Right hindlimb (tissue), 1 donor: ENCODE measurements around the gene ATPAF1.

Source experiments
- DNase-seq: peaks from one replicate; pipeline ENCODE4 v3.0.0-alpha.2; 2018

Gene ATPAF1

DNA sequence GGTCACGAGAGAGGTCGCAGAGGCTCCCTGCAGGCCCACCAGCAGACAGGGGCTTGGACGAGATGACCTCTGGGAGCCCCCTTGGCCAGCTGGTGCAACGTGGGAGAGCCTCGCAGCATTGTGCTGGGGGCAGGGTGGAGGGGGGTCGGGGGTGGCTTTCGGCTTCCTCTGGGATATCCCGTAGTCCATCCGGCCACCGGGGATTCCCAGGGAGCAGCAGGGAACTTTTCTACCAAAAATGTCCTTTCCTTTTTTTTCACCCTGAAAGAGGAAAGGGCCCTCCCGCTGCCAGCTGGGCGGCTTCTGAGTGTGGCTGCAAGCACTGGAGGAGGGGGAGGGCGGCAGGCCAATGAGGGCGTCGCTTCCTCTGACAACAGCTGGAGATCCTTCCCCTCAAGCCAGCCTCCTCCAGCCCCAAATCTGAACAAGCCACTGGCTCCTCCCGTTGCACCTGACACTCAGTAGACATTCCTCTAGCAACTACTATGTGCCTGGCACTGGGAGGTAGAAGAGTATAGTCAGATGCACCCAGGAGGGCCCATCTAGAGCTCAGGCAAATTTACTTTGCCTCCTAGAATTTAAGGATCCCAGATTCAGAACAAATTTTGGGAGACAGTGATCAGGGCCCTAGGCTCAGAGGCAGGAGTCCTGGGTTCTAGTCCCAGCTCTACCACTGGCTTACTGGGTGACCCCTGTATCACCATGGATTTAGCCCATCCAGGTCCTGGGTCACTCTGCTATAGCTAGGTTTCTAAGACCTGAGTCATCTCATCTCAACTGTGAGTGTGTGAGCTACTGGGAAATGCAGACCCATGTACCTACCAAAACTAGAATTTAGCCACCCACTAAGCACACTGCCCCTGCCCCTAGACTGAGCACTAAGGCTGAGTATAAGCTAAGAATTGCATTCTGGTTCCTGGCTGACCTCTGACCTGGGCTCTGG lies 54.2 kb downstream of the ATPAF1 start:
- DNase-seq = peak; percentile 94

DNA sequence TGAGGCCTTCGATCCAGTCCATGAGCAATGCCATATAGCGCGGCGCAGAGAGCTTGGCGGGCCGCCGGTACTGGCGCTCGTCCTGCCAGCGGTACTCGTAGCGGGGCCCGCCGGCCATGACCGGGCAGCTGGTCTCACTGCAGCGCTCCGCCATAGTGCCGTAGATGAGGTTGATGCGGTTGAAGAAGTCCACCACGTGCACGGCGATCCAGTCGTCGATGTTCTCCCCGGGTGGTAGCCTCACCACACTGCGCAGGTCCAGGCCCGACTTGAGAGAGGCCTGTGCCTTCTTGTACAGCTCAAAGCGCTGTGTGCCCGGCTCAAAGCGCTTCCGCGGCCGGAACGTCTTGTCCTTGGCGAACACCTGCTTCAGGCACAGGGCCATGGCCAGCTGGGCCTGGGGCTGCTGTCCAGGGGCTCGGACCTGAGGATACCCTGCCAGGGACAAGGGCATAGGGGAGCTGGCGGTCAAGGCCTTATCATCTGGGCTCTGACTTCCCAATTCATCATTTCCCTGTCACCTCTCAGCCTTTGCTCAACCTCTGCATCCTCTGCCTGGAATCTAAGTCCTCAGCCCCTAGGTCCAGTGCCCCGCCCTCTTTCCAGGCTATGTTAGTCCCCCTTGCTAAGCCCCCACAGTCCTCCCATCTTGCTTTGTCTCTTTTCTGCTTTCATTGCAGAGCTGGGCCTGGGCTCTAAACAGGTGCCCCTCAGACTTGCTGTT lies 55.1 kb downstream of the ATPAF1 start:
- DNase-seq = no peak

DNA sequence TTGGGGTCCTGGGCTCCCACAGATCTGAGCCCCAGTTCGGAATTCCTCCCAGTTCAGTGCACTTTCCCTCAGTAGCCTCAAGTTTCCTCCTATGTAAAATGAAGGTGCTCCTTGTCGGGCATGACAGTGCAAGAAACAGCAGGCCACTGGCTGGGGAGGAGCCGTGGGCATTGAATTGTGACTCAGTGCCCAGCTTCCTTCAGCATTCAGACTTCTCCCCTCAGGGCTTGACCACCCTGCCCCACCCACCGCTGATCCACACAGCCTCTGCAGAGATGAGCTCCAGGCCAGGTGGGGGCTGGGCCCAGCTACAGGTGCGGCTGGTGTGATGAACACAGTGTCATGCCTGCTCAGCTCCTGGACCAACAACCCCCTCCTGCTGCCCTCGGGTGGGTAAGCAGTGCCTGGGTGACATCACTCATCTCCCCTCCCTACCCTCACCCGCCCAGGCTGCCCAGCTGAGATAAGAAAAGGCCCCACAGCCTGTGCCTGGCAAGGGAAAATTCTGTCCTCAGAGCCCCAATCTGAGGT lies 56.4 kb downstream of the ATPAF1 start:
- no peak for DNase-seq

DNA sequence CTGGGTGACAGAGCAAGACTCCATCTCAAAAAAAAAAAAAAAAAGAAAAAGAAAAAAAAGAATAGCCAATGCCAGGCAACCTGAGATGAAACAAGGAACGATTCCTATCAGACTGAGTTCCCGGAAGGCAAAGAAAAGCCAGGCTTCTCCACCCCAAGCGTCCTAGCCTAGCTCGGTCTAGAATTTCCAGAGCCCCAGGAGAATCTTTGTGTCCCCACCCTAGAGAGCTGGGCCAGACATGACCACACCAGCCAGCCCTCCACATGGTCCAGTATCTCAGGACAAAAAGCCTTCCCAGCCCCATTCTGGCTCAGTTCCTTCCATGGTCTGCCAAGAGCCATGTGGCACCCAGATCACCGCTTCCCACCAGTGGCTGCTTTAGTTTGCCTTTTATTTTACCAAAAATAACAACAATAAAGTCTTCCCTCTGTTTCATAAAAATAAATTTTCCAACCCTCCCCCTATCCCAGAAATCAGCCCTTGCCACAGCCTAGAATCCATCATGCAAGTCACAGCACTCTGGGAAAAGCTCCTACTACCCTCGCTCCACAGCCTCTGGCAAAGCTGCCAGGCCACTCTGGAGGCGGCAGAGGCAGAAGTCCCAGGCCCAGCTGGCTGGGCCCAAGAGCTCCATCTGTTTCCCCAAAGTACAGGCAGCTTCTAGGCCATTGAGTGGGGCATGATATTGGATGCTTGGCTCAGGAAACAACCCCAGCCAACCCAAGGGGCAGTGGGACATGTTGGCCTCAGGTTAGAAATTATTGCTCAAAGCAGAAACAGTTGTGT lies 60.6 kb downstream of the ATPAF1 start:
- no peak for DNase-seq

- no peak for DNase-seq
These were observed 61.8 kb downstream of the ATPAF1 start for GRCh38 chr1:46606255-46606965.

DNA sequence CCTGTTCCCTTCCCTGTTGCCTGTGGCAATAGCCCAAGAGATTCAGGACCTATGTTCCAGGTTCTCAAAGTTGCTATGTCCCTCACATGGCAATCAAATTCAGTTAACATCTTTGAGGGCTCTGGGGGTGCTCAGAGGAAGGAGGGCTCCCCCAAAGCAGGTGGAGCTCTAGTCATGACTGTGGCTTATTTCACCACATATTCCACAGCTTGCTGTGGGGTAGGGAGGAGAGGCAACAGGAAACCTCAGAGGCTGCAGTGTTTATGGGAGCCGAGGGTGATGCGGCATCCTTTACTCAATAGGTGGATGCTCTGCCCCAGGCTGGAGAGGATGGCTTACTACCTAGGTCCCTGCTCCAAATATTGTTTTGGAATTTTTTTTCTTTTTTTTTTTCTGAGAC lies 62.9 kb downstream of the ATPAF1 start:
- DNase-seq = no peak

DNA sequence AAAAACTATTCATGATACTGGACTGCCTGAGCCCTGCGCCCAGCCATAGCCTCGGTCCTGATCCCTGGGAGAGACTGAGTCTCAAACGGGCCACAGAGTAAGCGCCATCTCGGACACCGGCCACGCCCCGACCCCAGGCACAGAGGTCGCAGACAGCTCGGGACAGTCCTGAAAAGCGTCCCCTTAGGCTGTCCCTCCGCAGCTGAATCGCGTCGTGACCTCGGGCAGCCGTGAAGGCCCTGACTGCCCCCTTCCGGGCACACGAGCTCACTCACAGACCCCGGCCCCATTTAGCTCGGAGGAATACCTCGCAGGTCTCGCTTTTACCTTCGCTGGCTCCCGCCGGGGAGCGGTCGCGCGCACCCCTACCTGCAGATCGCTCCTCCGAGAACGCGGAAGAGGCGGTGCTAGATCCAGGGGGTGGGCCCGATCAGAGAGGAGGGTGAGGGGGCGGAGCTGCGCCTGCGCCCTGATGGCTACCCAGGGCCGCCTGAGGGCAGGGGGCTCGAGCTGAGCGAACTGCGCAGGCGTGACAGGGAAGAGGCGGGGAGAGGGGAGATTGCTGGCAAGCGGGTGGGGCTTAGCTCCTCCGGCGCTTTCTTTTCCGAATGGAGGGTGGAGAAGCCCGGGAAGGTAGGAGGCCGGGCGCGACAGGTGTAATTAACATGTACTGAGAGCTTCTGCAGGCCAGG lies 64.2 kb downstream of the ATPAF1 start, which contains the start of gene MKNK1:
MKNK1 (minus strand) TSS at position 411 of the 692 bp plus-strand sequence. CDS start 20,941 bp downstream, outside the sequence.
- peak; percentile 98 for DNase-seq

- no peak for DNase-seq
These were observed 64.7 kb downstream of the ATPAF1 start for GRCh38 chr1:46603481-46603857.

- no peak for DNase-seq
These were observed 66.7 kb downstream of the ATPAF1 start for GRCh38 chr1:46601257-46602007.

DNA sequence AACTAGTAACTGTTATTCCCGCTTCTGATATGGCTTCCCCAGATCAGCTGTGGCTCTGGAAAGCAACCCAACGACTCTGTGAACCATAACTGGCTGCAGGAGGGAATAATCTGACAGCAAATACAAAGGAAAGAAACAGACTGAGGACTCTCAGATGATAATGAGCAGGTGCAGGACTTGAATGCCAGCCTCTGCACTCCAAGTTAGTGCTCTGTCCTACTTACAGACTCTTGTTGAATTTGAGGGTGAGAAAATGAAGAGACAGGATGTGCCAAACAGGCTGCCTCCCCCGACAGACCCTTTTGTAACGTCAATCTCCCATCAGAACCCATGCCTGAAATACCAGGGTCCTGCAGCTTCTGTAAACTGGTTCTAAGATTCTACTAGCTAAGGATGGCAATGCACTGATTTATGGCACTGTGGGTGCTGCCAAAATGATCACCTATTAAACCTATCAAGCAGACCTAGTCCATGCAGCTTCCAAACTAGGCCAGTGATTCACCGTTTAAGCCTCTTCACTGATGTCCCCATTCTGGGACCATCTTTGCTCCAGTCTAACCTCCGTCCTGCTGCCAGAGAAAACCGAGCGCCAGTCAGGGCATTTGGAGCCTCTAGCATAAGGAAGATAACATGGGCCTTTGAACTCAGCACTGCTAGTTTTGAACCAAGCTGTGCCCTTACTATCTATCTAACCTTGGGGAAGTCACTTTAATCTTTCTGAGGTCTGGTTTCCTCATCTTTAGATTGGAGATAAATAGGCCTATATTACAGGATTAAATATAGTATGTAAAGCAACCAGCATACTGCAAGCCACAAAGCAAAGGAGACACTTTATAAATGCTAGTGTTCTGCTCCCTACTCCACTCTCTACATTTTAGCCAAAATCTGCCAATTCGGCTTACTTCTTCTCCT lies 68.8 kb downstream of the ATPAF1 start:
- no peak for DNase-seq

DNA sequence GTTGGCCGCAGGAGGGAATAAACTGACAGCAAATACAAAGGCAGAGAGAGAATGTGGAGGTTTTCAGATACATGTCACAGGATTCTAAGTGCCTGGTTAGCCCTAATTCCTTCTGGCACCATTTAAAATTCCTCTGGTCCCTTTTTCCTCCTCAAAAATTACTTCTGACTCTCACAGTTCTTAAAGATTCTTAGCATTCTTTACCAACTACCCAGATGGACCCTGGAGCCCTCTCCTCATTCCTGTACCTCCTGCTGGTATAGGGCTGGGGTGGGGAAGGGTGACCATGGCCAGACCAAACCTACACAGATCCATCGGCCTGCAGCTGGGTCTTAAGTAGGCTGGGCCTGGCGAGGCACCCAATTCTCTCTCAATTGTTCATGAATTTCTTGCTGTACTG lies 71.3 kb downstream of the ATPAF1 start:
- no peak for DNase-seq

- no peak for DNase-seq
These were observed 72.1 kb downstream of the ATPAF1 start for GRCh38 chr1:46596036-46596435.

DNA sequence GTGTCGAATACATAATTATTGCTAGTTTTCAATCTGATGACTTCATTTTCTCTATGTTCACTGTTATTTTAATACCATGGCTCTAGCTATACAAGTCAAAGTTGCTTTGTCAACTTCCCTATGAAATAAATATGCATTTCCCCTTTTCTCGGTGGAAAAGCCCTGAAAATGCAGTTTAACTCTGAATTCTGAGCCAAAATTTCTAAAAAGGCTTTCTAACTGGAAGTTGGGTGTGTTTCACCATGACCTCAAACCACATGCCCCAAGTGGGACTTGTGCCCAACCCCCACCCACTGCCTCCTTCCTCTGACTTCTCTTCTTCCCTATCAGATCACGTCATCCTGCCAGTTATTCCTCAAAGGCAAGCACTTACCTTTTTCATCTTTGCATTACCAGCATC lies 73.0 kb downstream of the ATPAF1 start:
- peak; percentile 53 for DNase-seq

GRCh38 chr1:46594063-46594462 lies 74.1 kb downstream of the ATPAF1 start:
- DNase-seq = no peak

GRCh38 chr1:46592823-46593222 lies 75.3 kb downstream of the ATPAF1 start:
- DNase-seq = no peak

DNA sequence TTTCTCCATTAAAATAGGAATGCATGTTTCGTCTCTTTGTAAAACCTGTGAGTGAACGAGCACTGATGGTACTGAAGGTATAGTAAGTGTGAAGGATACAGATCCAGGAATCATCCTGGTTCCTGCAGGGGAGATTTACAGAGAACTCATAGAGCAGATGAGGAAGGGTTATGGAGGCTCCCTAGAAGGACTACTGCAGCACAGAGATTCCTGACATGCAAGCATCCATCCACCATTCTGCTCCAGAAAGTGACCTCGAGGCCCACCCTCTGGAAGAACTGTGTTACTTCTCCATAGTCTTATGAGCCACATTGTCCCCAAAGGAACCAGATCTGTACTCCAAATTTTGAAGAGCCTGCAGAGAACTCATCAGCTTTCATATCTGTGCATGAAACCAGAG lies 78.6 kb downstream of the ATPAF1 start:
- no peak for DNase-seq

DNA sequence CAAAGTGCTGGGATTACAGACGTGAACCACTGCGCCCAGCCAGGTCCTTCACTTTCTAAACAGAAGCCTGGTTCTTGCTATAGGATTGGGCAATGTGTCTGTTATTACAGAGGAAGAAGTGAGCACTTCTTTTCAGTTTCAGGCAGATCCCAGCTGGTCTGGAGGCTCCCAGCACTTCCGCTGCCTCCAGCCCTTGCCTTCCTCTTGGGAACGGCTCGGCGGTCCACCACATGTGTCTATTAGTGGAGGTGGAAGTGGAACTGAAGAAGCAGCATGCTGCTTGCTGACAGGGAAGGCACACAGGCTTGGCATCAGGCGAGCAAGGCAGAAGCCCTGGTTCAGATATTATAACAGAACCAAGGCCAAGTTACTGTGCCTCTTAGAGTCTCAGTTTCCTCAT lies 81.1 kb downstream of the ATPAF1 start:
- DNase-seq = no peak

GRCh38 chr1:46585312-46585938 lies 82.7 kb downstream of the ATPAF1 start:
- DNase-seq = no peak

GRCh38 chr1:46583494-46583893 lies 84.7 kb downstream of the ATPAF1 start:
- DNase-seq = no peak
